ENCODE measurements around the gene SUCLG2.

DNA sequence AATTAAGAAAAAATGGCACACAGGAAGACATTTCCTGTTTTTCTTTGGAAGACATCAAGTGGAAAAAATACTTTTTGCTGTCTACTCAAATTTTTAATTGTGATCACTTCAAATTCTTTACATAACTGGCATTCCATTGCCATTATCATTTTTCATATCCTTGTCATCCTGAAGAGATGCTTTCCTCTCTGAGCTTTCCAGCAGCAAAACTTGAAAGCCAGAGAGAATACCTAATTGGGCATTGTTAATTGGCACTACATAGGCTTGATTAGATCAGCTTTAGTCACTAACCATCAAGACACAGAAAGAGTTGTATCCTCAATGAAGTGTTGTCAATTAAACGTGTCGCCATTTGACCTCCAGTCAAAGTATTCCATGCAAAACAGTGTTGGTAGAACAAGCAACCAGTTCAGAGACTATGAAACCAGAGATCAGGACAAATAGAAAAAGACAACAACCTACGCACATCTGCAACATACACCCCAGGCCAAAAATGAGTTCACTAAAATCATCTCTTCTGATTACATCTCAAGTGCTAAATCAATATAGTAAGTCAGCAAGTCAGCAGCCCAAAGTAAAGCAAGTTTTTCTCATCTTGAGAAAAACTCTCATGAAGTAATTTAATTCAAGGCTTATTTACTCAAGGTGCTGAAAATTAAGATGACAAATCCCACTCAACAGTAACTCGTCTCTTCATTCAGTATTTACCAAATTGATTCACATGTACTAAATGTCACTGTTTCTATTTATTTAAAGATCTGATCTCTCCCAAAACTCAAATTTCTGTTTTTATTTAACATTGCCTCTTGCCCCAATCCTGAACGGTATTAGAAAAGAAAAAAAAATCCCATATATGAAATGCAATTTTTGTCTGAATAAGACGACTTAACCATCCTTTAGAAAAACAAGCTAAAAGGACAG, 123.0 kb downstream of the SUCLG2 start:
- TF ChIP-seq, protein P1, sequence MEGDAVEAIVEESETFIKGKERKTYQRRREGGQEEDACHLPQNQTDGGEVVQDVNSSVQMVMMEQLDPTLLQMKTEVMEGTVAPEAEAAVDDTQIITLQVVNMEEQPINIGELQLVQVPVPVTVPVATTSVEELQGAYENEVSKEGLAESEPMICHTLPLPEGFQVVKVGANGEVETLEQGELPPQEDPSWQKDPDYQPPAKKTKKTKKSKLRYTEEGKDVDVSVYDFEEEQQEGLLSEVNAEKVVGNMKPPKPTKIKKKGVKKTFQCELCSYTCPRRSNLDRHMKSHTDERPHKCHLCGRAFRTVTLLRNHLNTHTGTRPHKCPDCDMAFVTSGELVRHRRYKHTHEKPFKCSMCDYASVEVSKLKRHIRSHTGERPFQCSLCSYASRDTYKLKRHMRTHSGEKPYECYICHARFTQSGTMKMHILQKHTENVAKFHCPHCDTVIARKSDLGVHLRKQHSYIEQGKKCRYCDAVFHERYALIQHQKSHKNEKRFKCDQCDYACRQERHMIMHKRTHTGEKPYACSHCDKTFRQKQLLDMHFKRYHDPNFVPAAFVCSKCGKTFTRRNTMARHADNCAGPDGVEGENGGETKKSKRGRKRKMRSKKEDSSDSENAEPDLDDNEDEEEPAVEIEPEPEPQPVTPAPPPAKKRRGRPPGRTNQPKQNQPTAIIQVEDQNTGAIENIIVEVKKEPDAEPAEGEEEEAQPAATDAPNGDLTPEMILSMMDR (conservative IDR thresholded peaks at IDR 0.05 in 1 of 2, IDR thresholded peaks at IDR 0.05 in 1 of 2; ENCODE audit: extremely low read depth in 1 of 2, insufficient read depth in 1 of 2, low read depth in 1 of 2, low read length in 2 of 2) = no peak
- no peak for TF ChIP-seq EZH2 (IDR thresholded peaks at IDR 0.05; ENCODE audit: borderline replicate concordance, low read length)
